Liver (tissue), 3 donors: ENCODE measurements around the gene SWI5.

Experiments used
- ATF3 ChIP-seq: IDR thresholded peaks from 2 replicates; pipeline ENCODE4 v1.6.1; 2016; ENCODE audit warnings: antibody characterized with exemption
- EGR1 ChIP-seq, 2 donors: IDR thresholded peaks; 2 replicates each; pipeline ENCODE4 v1.6.1; 2016 to 2018; ENCODE audit warnings: antibody characterized with exemption in 2 of 2, low read depth in 2 of 2
- FOXA1 ChIP-seq: IDR thresholded peaks from 2 replicates; pipeline ENCODE4 v1.6.1; 2016; ENCODE audit warnings: antibody characterized with exemption
- GABPA ChIP-seq, 2 donors: IDR thresholded peaks in 1 of 2; conservative IDR thresholded peaks in 1 of 2; 2 replicates each; pipeline ENCODE4 v1.6.1; 2016; ENCODE audit warnings: antibody characterized with exemption in 2 of 2, mild to moderate bottlenecking in 1 of 2, moderate library complexity in 1 of 2
- HNF4G ChIP-seq: IDR thresholded peaks from 2 replicates; pipeline ENCODE4 v1.6.1; 2016; ENCODE audit warnings: antibody characterized with exemption
- JUND ChIP-seq, 2 donors: IDR thresholded peaks; 2 replicates each; pipeline ENCODE4 v1.6.1; 2016; ENCODE audit warnings: antibody characterized with exemption in 2 of 2
- NR2F2 ChIP-seq: IDR thresholded peaks from 2 replicates; pipeline ENCODE4 v1.6.1; 2016; ENCODE audit warnings: antibody characterized with exemption
- RAD21 ChIP-seq, 2 donors: IDR thresholded peaks; 2 replicates each; pipeline ENCODE4 v1.6.1; 2016; ENCODE audit warnings: antibody characterized with exemption in 2 of 2, mild to moderate bottlenecking in 2 of 2
- REST ChIP-seq: IDR thresholded peaks from 2 replicates; pipeline ENCODE4 v1.6.1; 2016; ENCODE audit warnings: antibody characterized with exemption, mild to moderate bottlenecking
- RXRA ChIP-seq, 2 donors: IDR thresholded peaks; 2 replicates each; pipeline ENCODE4 v1.6.1; 2017 to 2018; ENCODE audit warnings: antibody characterized with exemption in 2 of 2, mild to moderate bottlenecking in 1 of 2
- SP1 ChIP-seq: IDR thresholded peaks from 2 replicates; pipeline ENCODE4 v1.6.1; 2018; ENCODE audit warnings: antibody characterized with exemption, mild to moderate bottlenecking
- TAF1 ChIP-seq: conservative IDR thresholded peaks from 2 replicates; pipeline ENCODE4 v1.6.1; 2016; ENCODE audit warnings: antibody characterized with exemption, mild to moderate bottlenecking
- TF ChIP-seq, protein P1 (sequence below): fragments of 150-350 bp; IDR thresholded peaks from 2 replicates; pipeline ENCODE4 v1.5.1; 2017; ENCODE audit warnings: improper control_type of control experiment, low read depth, low read length; ENCODE audit not compliant: missing input control
- donor health status: healthy.
- donor health status: healthy.

- TF ChIP-seq, protein P1, sequence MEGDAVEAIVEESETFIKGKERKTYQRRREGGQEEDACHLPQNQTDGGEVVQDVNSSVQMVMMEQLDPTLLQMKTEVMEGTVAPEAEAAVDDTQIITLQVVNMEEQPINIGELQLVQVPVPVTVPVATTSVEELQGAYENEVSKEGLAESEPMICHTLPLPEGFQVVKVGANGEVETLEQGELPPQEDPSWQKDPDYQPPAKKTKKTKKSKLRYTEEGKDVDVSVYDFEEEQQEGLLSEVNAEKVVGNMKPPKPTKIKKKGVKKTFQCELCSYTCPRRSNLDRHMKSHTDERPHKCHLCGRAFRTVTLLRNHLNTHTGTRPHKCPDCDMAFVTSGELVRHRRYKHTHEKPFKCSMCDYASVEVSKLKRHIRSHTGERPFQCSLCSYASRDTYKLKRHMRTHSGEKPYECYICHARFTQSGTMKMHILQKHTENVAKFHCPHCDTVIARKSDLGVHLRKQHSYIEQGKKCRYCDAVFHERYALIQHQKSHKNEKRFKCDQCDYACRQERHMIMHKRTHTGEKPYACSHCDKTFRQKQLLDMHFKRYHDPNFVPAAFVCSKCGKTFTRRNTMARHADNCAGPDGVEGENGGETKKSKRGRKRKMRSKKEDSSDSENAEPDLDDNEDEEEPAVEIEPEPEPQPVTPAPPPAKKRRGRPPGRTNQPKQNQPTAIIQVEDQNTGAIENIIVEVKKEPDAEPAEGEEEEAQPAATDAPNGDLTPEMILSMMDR = no peak
- TF ChIP-seq RAD21 (IDR thresholded peaks at IDR 0.05) (no peak), SP1 (no peak), JUND (IDR thresholded peaks at IDR 0.05) (no peak), GABPA (IDR thresholded peaks at IDR 0.05 in 1 of 2, conservative IDR thresholded peaks at IDR 0.05 in 1 of 2) (no peak), REST (no peak), FOXA1 (no peak), ATF3 (no peak), HNF4G (no peak), RXRA (IDR thresholded peaks at IDR 0.05) (no peak), TAF1 (no peak), NR2F2 (no peak), EGR1 (IDR thresholded peaks at IDR 0.05; ENCODE audit: low read depth in 2 of 2) (no peak)
Measured at GRCh38 chr9:128259156-128259555, 16.9 kb upstream of the SWI5 start.
